Parathyroid adenoma (tissue), 2 donors: ENCODE data around the gene MCTP2.

Experiments
- H2AFZ ChIP-seq: fragments of 300-600 bp; sonication (generic); one replicate; pipeline ENCODE4 v1.7.0; 2017; ENCODE audit warnings: antibody characterized with exemption, mild to moderate bottlenecking
- H3K27ac ChIP-seq: fragments of 300-600 bp; sonication (generic); one replicate; pipeline ENCODE4 v1.7.0; 2017
- H3K27me3 ChIP-seq: fragments of 300-600 bp; sonication (generic); one replicate; pipeline ENCODE4 v1.7.0; 2017; ENCODE audit warnings: low read length; ENCODE audit not compliant: control insufficient read depth, insufficient read depth
- H3K36me3 ChIP-seq: fragments of 300-600 bp; sonication (generic); one replicate; pipeline ENCODE4 v1.7.0; 2017; ENCODE audit warnings: low read length; ENCODE audit not compliant: control insufficient read depth, insufficient read depth
- H3K4me1 ChIP-seq: fragments of 300-600 bp; sonication (generic); one replicate; pipeline ENCODE4 v1.7.0; 2017; ENCODE audit warnings: control low read depth
- H3K4me2 ChIP-seq: fragments of 300-600 bp; sonication (generic); one replicate; pipeline ENCODE4 v1.7.0; 2017; ENCODE audit warnings: low read length
- H3K4me3 ChIP-seq: fragments of 300-600 bp; sonication (generic); one replicate; pipeline ENCODE4 v1.7.0; 2017; ENCODE audit warnings: low read depth, low read length
- H3K79me2 ChIP-seq: fragments of 300-600 bp; sonication (generic); one replicate; pipeline ENCODE4 v1.7.0; 2017; ENCODE audit warnings: control low read depth
- H3K9ac ChIP-seq: fragments of 300-600 bp; sonication (generic); one replicate; pipeline ENCODE4 v1.7.0; 2017; ENCODE audit warnings: mild to moderate bottlenecking
- H3K9me3 ChIP-seq: fragments of 300-600 bp; sonication (generic); one replicate; pipeline ENCODE4 v1.7.0; 2017; ENCODE audit warnings: low read length; ENCODE audit not compliant: control insufficient read depth
- CTCF ChIP-seq: fragments of 300-600 bp; sonication (generic); IDR thresholded peaks from one replicate; pipeline ENCODE4 v1.7.0; 2017; ENCODE audit warnings: antibody characterized with exemption, mild to moderate bottlenecking
- donor health status: primary hyperparathyroidism.

The MCTP2 gene

GRCh38 chr15:94395640-94396039 lies 164.3 kb downstream of the MCTP2 start:
- H3K4me3 ChIP-seq, result no peak overlapping the region
- no peak overlapping the region for H3K27ac ChIP-seq
- no peaks in the 10 kb centered on the region for H3K79me2 ChIP-seq
- H3K27me3 ChIP-seq, result no peaks in the 10 kb centered on the region
- H3K9ac ChIP-seq, result no peak overlapping the region
- H3K4me1 ChIP-seq, result no peaks in the 10 kb centered on the region
- no peaks in the 10 kb centered on the region for H3K36me3 ChIP-seq
- TF ChIP-seq CTCF, result no peak
- no peaks in the 10 kb centered on the region for H3K9me3 ChIP-seq
- H2AFZ ChIP-seq, result no peak overlapping the region
- H3K4me2 ChIP-seq, result no peak overlapping the region

- no peak overlapping the region for H3K27ac ChIP-seq
- no peak for TF ChIP-seq CTCF
- no peaks in the 10 kb centered on the region for H3K36me3 ChIP-seq
- H3K9me3 ChIP-seq, result no peaks in the 10 kb centered on the region
- no peak overlapping the region for H3K4me2 ChIP-seq
- H3K9ac ChIP-seq, result no peak overlapping the region
- no peak overlapping the region for H3K4me3 ChIP-seq
- no peak overlapping the region for H2AFZ ChIP-seq
- no peaks in the 10 kb centered on the region for H3K27me3 ChIP-seq
- H3K79me2 ChIP-seq, result no peaks in the 10 kb centered on the region
- H3K4me1 ChIP-seq, result no peaks in the 10 kb centered on the region
Observed at GRCh38 chr15:94397337-94397736, 166.0 kb downstream of the MCTP2 start.

GRCh38 chr15:94398001-94398400 lies 166.6 kb downstream of the MCTP2 start:
- Histone ChIP-seq H3K9ac (no peak overlapping the region), H3K27ac (no peak overlapping the region), H3K4me1 (no peaks in the 10 kb centered on the region), H3K36me3 (no peaks in the 10 kb centered on the region), H3K9me3 (no peaks in the 10 kb centered on the region), H3K4me3 (no peak overlapping the region), H3K4me2 (no peak overlapping the region), H3K27me3 (no peaks in the 10 kb centered on the region), H3K79me2 (no peaks in the 10 kb centered on the region), H2AFZ (no peak overlapping the region)
- TF ChIP-seq CTCF, result no peak

DNA sequence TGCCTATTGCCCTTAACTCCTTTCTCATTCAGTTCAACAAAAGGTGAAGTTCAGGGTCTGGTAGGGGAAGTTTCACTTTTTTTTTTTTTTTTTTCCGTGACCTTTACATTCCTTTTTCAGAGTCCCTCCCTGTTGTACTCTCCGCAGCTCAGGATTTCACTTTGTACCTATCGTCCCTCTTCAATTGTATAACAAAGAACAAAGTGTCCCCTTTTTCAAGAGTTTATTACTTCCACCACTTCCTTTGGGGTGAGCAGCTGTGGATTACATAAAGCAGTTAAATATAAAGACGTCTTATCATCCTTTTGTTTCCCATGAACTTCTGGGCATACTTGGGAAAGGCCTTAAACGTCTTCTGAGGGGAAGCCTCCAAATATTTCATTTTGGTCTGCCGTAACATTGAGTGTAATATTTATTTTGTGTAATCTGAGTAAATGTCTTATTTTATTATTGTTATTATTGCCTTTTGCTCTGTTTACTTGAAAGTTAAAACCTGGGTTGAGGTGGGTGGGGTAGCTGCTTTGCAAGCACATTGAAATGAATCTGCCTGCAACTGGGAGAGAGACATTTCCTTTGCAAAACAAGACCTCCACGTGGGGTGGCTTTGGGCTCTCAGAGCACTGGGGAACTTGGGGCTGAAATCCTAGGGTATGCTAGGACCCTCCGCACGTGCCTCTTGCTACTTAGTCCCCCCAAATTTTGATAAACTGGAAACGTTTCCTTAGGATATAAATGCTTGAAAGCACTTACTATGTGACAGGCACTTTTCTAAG lies 169.4 kb downstream of the MCTP2 start:
- no peak overlapping the region for H3K9ac ChIP-seq
- H3K36me3 ChIP-seq, result no peaks in the 10 kb centered on the region
- H3K9me3 ChIP-seq, result no peaks in the 10 kb centered on the region
- no peak for TF ChIP-seq CTCF
- no peaks in the 10 kb centered on the region for H3K27me3 ChIP-seq
- no peaks in the 10 kb centered on the region for H3K79me2 ChIP-seq
- H3K4me2 ChIP-seq, result no peak overlapping the region
- H3K4me1 ChIP-seq, result no peaks in the 10 kb centered on the region
- H3K27ac ChIP-seq, result no peak overlapping the region
- H2AFZ ChIP-seq, result no peak overlapping the region
- H3K4me3 ChIP-seq, result no peak overlapping the region

DNA sequence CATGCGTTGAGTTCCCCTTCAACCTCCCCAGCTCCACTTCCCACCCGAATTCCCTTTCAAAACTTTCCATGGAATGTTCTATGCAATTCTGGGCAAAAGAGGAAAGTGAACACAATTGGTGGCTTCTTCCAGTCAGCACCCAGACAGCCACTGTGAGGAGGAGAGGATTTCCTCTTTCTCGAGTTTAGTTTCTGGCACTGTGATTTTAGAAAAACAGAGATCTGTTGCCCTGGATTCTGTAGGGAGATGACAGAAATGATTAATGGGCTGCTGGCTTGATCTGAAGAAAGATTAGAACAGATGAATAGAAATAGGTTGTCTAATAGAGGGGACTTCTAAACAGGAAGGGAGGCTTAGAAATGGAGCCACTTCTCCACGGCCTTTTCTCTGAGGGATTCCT lies 172.0 kb downstream of the MCTP2 start:
- H3K79me2 ChIP-seq, result no peaks in the 10 kb centered on the region
- no peaks in the 10 kb centered on the region for H3K9me3 ChIP-seq
- no peak overlapping the region for H2AFZ ChIP-seq
- H3K4me1 ChIP-seq, result no peaks in the 10 kb centered on the region
- no peak overlapping the region for H3K4me3 ChIP-seq
- TF ChIP-seq CTCF, result no peak
- H3K27me3 ChIP-seq, result no peaks in the 10 kb centered on the region
- no peak overlapping the region for H3K4me2 ChIP-seq
- no peak overlapping the region for H3K9ac ChIP-seq
- no peaks in the 10 kb centered on the region for H3K36me3 ChIP-seq
- H3K27ac ChIP-seq, result no peak overlapping the region
